ENCODE data around the gene NLRX1. TPM values are rescaled to one million over a fixed set of nuclear protein-coding genes. Genes with fewer than 3 reads are reported as not detected.
A peak's percentile ranks its signal among the peaks of the same experiment; 100 is the strongest.
"Not testable (repeated sequence)": the region's sequence is repeated elsewhere in the genome, so short reads cannot be mapped to it uniquely, and the experiment has no call there.

Gene NLRX1
- total RNA-seq, 1 experiment from 2014 or later, result 5.5 TPM

DNA sequence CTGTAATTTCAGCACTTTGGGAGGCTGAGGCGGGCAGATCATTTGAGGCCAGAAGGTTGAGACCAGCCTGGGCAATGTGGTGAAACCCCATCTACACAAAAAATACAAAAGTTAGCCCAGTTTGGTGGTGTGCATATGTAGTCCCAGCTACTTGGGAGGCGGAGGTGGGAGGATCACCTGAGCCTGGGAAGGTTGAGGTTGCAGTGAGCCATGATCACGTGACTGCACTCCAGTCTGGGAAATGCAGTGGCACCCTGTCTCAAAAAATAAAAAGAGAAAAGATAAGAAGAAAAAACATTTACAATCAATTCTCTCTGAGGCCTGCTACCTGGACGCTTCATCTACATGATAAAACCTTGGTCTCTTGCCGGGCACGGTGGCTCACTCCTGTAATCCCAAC lies 30.4 kb downstream of the NLRX1 start:
- H3K4me1 ChIP-seq (replicated peaks), result no peaks in the 10 kb centered on the region
- DNase-seq (ENCODE audit: low read depth in 1 of 2, low spot score in 2 of 2), result no peak
- no peak overlapping the region for H3K4me3 ChIP-seq
- no peaks in the 10 kb centered on the region for H3K27me3 ChIP-seq (replicated peaks)
- no peaks in the 10 kb centered on the region for H3K9me3 ChIP-seq (replicated peaks)
- H3K27ac ChIP-seq, result no peak overlapping the region
- no peaks in the 10 kb centered on the region for H3K36me3 ChIP-seq

DNA sequence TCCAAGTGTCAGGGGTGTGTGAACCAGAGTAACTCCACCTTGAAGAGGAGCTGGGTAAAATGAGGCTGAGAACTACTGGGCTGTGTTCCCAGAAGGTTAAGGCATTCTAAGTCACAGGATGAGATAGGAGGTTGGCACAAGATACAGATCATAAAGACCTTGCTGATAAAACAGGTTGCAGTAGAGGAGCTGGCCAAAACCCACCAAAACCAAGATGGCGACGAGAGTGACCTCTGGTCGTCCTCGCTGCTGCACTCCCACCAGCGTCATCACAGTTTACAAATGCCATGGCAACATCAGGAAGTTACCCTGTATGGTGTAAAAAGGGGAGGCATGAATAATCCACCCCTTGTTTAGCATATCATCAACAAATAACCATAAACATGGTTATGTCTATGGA lies 32.7 kb downstream of the NLRX1 start:
- not testable (repeated sequence) for H3K27me3 ChIP-seq (replicated peaks); H3K4me3 ChIP-seq; H3K4me1 ChIP-seq (replicated peaks); H3K36me3 ChIP-seq; H3K9me3 ChIP-seq (replicated peaks); DNase-seq (ENCODE audit: low read depth in 1 of 2, low spot score in 2 of 2); H3K27ac ChIP-seq

DNA sequence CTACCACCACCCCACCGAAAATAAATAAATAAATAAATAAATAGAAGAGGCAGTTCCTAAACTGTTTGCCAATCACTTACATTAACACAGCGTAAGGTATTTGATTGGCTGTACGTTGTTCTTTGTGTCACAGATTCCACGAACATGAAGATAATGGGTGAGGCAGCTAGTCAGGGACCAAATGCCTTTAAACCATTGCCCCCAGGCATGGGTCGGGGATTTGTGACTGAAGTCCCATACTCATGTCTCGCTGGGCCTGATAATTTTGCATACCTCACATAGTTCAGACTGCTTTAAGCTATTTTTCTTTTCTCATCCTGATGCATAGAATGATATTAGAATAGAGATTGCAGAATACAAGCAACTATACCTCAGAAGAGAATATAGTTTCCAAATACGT lies 34.0 kb downstream of the NLRX1 start:
- H3K4me3 ChIP-seq, result no peak overlapping the region
- no peak for DNase-seq (ENCODE audit: low read depth in 1 of 2, low spot score in 2 of 2)
- H3K4me1 ChIP-seq (replicated peaks), result no peaks in the 10 kb centered on the region
- no peak overlapping the region for H3K27ac ChIP-seq
- peaks cover 3% of the 10 kb centered on the region for H3K36me3 ChIP-seq
- no peaks in the 10 kb centered on the region for H3K9me3 ChIP-seq (replicated peaks)
- H3K27me3 ChIP-seq (replicated peaks), result no peaks in the 10 kb centered on the region

DNA sequence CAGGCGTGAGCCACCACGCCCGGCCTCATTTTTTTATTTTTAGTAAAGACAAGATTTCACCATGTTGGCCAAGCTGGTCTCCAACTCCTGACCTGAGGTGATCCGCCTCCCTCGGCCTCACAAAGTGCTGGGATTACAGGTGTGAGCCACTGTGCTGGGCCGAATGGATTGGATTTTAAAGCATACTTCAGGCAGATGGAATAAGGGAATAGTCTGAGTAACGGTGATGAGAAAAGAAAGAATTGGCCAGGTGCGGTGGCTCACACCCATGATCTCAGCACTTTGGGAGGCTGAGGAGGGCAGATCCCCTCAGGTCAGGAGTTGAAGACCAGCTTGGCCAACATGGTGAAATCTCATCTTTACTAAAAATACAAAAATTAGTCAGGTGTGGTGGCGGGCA lies 35.5 kb downstream of the NLRX1 start:
- Histone ChIP-seq H3K27me3 (replicated peaks) (no peaks in the 10 kb centered on the region), H3K4me1 (replicated peaks) (no peaks in the 10 kb centered on the region), H3K9me3 (replicated peaks) (no peaks in the 10 kb centered on the region), H3K27ac (no peak overlapping the region), H3K36me3 (peaks cover 3% of the 10 kb centered on the region), H3K4me3 (no peak overlapping the region)
- DNase-seq (ENCODE audit: low read depth in 1 of 2, low spot score in 2 of 2), result no peak

DNA sequence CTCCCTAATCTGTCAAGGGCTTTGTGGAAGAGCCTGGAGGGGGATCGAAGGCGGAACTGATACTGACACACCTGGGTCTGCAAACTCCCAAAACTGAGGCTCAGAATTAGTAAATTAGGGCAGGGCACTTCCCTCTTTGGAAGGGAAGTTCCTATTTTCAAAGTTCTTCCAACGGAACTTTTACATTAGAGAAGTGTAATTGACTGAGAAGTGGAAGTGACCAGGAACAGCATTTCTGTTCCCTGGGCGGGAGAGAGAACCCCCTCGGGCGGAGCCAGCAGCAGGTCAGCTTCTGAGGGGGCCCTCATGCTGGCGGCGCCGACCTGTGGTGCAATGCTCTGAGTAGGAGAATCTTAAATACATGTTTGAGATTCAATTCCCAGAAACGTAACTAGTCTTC lies 36.6 kb downstream of the NLRX1 start:
- H3K36me3 ChIP-seq, result peaks cover 3% of the 10 kb centered on the region
- DNase-seq (ENCODE audit: low read depth in 1 of 2, low spot score in 2 of 2), result no peak
- peaks cover 5% of the 10 kb centered on the region for H3K4me1 ChIP-seq (replicated peaks)
- H3K9me3 ChIP-seq (replicated peaks), result no peaks in the 10 kb centered on the region
- H3K27me3 ChIP-seq (replicated peaks), result no peaks in the 10 kb centered on the region
- no peak overlapping the region for H3K4me3 ChIP-seq
- H3K27ac ChIP-seq, result no peak overlapping the region

DNA sequence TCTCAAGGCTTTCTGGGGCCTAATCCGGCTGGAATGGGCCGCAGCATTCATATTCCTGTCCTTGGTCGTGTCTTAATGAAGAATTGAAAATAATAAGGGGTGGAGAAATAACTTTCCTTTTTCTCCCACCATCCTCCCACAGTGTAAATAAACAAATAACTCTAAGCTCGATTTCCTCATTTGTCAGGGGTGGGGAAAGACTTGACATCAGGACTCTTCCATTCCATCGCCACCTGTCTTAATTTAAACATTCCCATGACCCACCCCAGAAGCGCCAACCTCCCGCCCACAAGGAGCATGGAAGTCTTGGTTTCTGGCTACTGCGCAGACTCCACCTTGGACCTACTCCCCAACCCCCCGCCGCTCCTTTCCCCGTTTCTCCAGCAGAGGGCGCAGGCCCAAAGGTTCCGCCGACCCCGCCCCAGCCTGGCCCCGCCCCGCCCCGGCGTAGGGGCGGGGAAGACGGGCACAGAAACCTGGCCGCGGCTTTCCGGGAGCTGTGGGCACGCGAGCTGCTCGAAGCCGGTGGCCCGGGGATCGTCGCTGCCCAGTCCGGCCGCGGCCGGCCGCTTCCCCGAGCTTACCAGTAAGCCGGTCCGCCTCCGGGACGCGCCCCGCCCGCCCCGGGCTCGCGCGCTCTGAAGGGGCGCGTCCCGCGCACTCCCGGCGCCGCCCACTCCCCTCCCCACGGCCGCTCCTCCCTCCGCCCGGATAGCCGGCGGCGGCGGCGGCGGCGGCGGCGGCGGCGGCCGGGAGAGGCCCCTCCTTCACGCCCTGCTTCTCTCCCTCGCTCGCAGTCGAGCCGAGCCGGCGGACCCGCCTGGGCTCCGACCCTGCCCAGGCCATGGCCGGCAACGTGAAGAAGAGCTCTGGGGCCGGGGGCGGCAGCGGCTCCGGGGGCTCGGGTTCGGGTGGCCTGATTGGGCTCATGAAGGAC lies 37.3 kb downstream of the NLRX1 start, which contains the start of gene CBL:
Gene CBL (plus strand): TSS at position 766 of the 937 bp plus-strand sequence. CDS start 79 bp downstream, at position 845.
- Histone ChIP-seq H3K9me3 (replicated peaks) (no peaks in the 10 kb centered on the region), H3K27me3 (replicated peaks) (no peaks in the 10 kb centered on the region), H3K4me3 (peak within 1 kb of the TSS; percentile 87), H3K4me1 (replicated peaks) (peaks cover 6% of the 10 kb centered on the region), H3K36me3 (peaks cover 3% of the 10 kb centered on the region), H3K27ac (peak within 1 kb of the TSS; percentile 65; the same call in 1 of the 2 replicates)
- DNase-seq (ENCODE audit: low read depth in 1 of 2, low spot score in 2 of 2), result peak; percentile 84 to 88

DNA sequence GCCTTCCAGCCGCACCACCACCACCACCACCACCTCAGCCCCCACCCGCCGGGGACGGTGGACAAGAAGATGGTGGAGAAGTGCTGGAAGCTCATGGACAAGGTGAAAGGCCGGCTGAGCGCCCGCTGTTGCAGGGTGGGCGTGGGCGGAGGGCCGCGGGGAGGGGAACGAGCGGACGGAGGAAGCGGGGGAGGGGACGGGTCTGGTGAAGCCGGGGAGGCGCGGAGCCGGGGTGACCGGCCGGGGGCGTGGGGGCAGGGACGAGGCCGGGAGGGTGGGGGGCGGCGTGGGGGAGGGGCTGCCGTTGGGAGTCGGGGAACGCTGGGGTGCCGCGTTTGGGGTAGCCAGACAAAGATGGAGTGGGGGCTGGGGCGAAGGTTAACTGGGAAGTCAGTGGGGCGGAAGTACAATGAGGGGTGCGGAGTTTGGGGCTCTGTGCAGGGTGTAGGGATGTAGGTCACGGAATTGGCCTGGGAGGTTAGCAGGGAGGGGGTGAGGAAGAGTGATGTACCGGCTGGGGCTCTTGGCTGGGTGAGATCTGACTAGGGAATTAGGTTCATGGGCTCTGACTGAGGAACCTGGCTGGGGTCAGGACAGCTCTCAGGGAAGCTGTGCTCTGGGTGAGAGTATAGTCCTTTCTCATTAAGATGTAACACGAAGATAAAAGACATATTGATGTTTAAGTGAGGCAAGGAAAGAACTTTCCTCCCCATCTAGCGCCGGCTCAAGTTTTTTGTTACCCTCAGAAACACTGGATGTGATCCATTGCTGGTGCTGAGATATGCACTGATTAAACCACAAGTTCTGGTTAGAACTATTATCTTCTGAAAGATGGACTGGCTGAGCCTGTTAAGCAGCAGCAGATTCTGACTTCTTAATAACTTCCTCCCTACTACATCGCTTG lies 38.2 kb downstream of the NLRX1 start:
- Histone ChIP-seq H3K36me3 (peaks cover 3% of the 10 kb centered on the region), H3K27me3 (replicated peaks) (no peaks in the 10 kb centered on the region), H3K27ac (peak overlapping the region; percentile 65; the same call in 1 of the 2 replicates), H3K4me1 (replicated peaks) (peaks cover 6% of the 10 kb centered on the region), H3K4me3 (peak overlapping the region; percentile 87), H3K9me3 (replicated peaks) (no peaks in the 10 kb centered on the region)
- DNase-seq (ENCODE audit: low read depth in 1 of 2, low spot score in 2 of 2), result peak; percentile 10 to 44

DNA sequence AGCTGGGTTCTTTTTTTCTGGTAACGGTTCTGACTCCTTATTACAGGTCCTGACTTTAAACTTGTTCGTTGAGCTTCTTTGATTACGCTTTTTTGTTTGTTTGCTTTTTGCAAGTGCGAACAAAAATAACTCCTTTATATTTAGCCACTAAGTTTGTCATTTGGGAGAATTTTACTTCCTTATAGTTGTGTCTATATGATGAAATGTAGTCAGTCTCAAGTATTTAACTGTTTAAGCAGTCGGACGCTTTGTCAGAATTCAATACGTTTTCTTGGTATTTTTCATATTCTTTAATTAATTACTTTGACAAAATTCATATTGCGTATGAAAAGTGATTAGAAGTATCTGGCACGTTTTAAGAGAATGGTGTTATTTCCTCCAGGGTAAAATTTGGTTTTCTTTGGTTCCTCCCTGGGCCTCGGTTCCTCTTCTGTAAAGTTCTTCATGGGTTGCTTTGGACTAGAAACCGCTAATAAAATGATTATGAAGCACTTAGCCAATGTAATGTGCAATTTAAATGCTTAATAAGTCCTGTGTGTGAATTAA lies 39.0 kb downstream of the NLRX1 start:
- Histone ChIP-seq H3K4me1 (replicated peaks) (peaks cover 6% of the 10 kb centered on the region), H3K9me3 (replicated peaks) (no peaks in the 10 kb centered on the region), H3K27me3 (replicated peaks) (no peaks in the 10 kb centered on the region), H3K36me3 (peaks cover 3% of the 10 kb centered on the region), H3K4me3 (peak overlapping the region; percentile 87), H3K27ac (no peak overlapping the region)
- no peak for DNase-seq (ENCODE audit: low read depth in 1 of 2, low spot score in 2 of 2)

DNA sequence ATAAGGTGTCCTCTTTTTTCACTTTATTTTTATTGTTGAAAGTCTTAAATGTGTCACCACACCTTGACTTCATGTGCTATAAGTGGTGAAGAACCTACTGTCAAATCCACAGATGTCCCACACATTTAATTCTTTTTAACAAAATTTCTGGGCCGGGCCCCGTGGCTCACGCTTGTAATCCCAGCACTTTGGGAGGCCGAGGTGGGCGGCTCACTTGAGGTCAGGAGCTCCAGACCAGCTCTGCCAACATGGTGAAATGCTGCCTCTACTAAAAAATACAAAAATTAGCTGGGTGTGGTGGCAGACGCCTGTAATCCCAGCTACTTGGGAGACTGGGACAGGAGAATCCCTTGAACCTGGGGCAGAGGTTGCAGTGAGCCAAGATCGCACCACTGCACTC lies 40.7 kb downstream of the NLRX1 start:
- Histone ChIP-seq H3K27ac (no peak overlapping the region), H3K4me1 (replicated peaks) (peaks cover 6% of the 10 kb centered on the region), H3K9me3 (replicated peaks) (no peaks in the 10 kb centered on the region), H3K27me3 (replicated peaks) (no peaks in the 10 kb centered on the region), H3K4me3 (no peak overlapping the region), H3K36me3 (peaks cover 3% of the 10 kb centered on the region)
- DNase-seq (ENCODE audit: low read depth in 1 of 2, low spot score in 2 of 2), result no peak

DNA sequence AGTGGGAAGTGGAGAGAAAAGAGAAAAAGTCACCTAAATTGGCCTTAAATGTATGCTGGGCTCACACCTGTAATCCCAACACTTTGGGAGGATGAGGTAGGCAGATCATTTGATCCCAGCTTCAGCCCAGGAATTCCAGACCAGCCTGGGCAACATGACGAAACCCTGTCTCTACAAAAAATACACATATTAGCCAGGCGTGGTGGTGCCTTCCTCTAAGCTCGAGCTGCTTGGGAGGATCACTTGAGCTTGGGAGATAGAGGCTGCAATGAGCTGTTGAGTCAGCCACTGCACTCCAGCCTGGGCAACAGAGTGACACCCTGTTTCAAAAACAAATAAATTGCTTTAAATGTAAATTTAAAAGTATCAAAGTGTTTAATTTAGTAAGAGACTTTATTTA lies 41.5 kb downstream of the NLRX1 start:
- peak in 1 of 2 experiments; percentile 9 for DNase-seq (ENCODE audit: low read depth in 1 of 2, low spot score in 2 of 2)

DNA sequence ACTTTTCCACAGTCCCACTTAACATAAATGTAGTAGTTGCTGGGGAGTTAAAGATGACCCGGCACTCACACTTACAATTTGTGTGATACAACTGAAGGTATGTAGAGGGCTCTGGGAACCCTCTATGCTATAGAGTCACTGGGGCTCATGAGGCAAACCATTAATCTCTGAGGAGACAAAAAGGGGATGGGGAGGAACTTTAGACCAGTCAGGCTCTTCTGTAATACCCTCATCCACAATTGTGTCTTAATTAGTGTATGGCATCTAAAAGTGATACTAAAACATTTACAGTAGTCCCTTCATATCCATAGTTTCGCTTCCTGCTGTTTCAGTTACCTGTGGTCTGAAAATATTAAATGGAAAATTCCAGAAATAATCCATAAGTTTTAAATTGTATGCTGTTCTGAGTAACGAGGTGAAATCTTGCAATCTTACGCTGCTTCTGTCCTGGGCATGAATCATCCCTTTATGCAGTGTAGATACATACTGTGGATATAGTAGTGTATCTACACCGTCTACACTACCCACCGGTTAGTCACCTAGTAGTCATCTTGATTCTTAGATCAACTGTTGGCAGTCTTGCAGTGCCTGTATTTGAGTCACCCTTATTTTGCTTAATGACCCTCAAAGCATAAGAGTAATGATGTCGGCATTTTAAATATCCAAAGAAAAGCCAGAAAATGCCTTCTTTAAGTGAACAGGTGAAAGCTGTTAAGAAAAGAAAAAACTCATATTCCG lies 49.8 kb downstream of the NLRX1 start:
- H3K4me1 ChIP-seq (replicated peaks), result peaks cover 19% of the 10 kb centered on the region
- H3K9me3 ChIP-seq (replicated peaks), result no peaks in the 10 kb centered on the region
- H3K36me3 ChIP-seq, result no peaks in the 10 kb centered on the region
- H3K4me3 ChIP-seq, result no peak overlapping the region
- peak overlapping the region; percentile 62 for H3K27ac ChIP-seq
- peak in 1 of 2 experiments; percentile 16 for DNase-seq (ENCODE audit: low read depth in 1 of 2, low spot score in 2 of 2)
- no peaks in the 10 kb centered on the region for H3K27me3 ChIP-seq (replicated peaks)

More for the DNA sequence above, 41.5 kb downstream of the NLRX1 start:
- H3K9me3 ChIP-seq (replicated peaks), result no peaks in the 10 kb centered on the region
- H3K4me3 ChIP-seq, result no peak overlapping the region
- H3K4me1 ChIP-seq (replicated peaks), result peaks cover 6% of the 10 kb centered on the region
- no peak overlapping the region for H3K27ac ChIP-seq
- H3K36me3 ChIP-seq, result peaks cover 3% of the 10 kb centered on the region
- no peaks in the 10 kb centered on the region for H3K27me3 ChIP-seq (replicated peaks)

DNA sequence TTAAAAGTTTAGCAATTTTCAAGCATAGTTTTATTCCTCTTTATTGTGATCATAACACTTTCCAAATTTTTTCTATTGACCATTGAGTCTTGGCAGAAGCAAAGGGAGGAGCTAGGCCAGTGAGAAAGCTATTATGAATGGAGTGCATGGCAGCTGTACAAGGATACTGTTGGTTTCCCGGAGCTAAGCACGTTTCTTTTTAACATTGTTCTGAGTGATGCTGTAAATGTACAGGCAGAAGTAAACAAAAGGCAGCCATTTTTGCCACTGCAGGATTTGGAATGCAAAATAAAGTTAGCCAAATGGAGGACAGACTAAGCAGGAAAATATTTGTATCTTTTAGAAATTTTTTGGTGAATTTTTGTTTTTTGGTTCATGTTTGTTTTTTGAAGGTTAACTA lies 53.8 kb downstream of the NLRX1 start:
- Histone ChIP-seq H3K4me1 (replicated peaks) (peaks cover 24% of the 10 kb centered on the region), H3K36me3 (no peaks in the 10 kb centered on the region), H3K27ac (no peak overlapping the region)

DNA sequence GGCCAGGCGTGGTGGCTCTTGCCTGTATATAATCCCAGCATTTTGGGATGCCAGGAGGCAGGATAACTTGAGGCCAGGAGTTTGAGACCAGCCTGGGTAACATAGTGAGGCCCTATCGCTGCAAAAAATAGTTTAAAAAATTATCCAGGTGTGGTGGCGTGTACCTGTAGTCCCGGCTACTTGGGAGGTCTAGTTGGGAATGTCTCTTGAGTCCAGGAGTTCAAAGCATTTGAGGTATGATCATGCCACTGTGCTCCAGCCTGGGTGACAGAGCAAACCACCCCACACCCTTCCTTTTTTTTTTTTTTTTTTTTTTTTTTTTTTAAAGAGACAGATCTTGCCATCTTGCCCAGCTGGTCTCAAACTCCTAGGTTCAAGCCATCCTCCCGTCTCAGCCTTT lies 54.4 kb downstream of the NLRX1 start:
- DNase-seq (ENCODE audit: low read depth in 1 of 2, low spot score in 2 of 2), result no peak
- Histone ChIP-seq H3K9me3 (replicated peaks) (no peaks in the 10 kb centered on the region), H3K4me1 (replicated peaks) (peaks cover 23% of the 10 kb centered on the region), H3K27ac (no peak overlapping the region), H3K36me3 (no peaks in the 10 kb centered on the region), H3K27me3 (replicated peaks) (no peaks in the 10 kb centered on the region), H3K4me3 (no peak overlapping the region)

More for the DNA sequence above, 53.8 kb downstream of the NLRX1 start:
- peak in 1 of 2 experiments; percentile 16 for DNase-seq (ENCODE audit: low read depth in 1 of 2, low spot score in 2 of 2)
- H3K27me3 ChIP-seq (replicated peaks), result no peaks in the 10 kb centered on the region
- H3K4me3 ChIP-seq, result no peak overlapping the region
- H3K9me3 ChIP-seq (replicated peaks), result no peaks in the 10 kb centered on the region

All from SJSA1 (cell line).